Trophoblast cell (in vitro differentiated cells and primary cell): ENCODE data around the gene LAMTOR4.
A peak's percentile ranks its signal among the peaks of the same experiment; 100 is the strongest.
"Not testable (repeated sequence)": the region's sequence is repeated elsewhere in the genome, so short reads cannot be mapped to it uniquely, and the experiment has no call there.

ENCODE experiments used
- DNase-seq, 2 donors: peaks; one replicate each; pipeline ENCODE4 v3.0.0-alpha.2; 2016
- H2AFZ ChIP-seq: 2 replicates; pipeline ENCODE4 v1.6.1; 2013; ENCODE audit warnings: low read length, moderate library complexity, mild to moderate bottlenecking; ENCODE audit not compliant: insufficient read depth, poor library complexity
- H2AK5ac ChIP-seq: 2 replicates; pipeline ENCODE4 v1.6.1; 2013; ENCODE audit warnings: mild to moderate bottlenecking, low read length
- H2BK120ac ChIP-seq: 2 replicates; pipeline ENCODE4 v1.6.1; 2013; ENCODE audit warnings: low read length, mild to moderate bottlenecking, moderate library complexity; ENCODE audit not compliant: insufficient read depth, poor library complexity
- H2BK12ac ChIP-seq: 2 replicates; pipeline ENCODE4 v1.6.1; 2013; ENCODE audit warnings: mild to moderate bottlenecking, low read length, moderate library complexity
- H2BK5ac ChIP-seq: 2 replicates; pipeline ENCODE4 v1.6.1; 2013; ENCODE audit warnings: low read length, low read depth, moderate library complexity, mild to moderate bottlenecking; ENCODE audit not compliant: poor library complexity
- H3K14ac ChIP-seq: 2 replicates; pipeline ENCODE4 v1.6.1; 2013; ENCODE audit warnings: mild to moderate bottlenecking, low read length
- H3K18ac ChIP-seq: 2 replicates; pipeline ENCODE4 v1.6.1; 2013; ENCODE audit warnings: mild to moderate bottlenecking, low read length
- H3K23ac ChIP-seq: 2 replicates; pipeline ENCODE4 v1.6.1; 2013; ENCODE audit warnings: low read length
- H3K27ac ChIP-seq: 2 replicates; pipeline ENCODE4 v1.5.1; 2013; ENCODE audit warnings: low read depth, mild to moderate bottlenecking, inconsistent platforms, low read length, moderate library complexity
- H3K27me3 ChIP-seq: 2 replicates; pipeline ENCODE4 v1.6.1; 2013; ENCODE audit warnings: inconsistent platforms, mild to moderate bottlenecking, low read length, moderate library complexity; ENCODE audit not compliant: insufficient read depth
- H3K36me3 ChIP-seq, 2 experiments: 1 replicate in 1 of 2; 2 replicates in 1 of 2; pipeline ENCODE4 v1.6.1; 2013; ENCODE audit warnings: low read length in 2 of 2, mild to moderate bottlenecking in 2 of 2, moderate library complexity in 1 of 2; ENCODE audit not compliant: insufficient read depth in 2 of 2, control insufficient read depth in 1 of 2
- H3K4ac ChIP-seq: 2 replicates; pipeline ENCODE4 v1.6.1; 2013; ENCODE audit warnings: low read depth, mild to moderate bottlenecking, low read length, moderate library complexity
- H3K4me1 ChIP-seq, 2 experiments: 1 replicate in 1 of 2; 2 replicates in 1 of 2; pipeline ENCODE4 v1.6.1; 2013; ENCODE audit warnings: low read length in 2 of 2, mild to moderate bottlenecking in 2 of 2, moderate library complexity in 1 of 2; ENCODE audit not compliant: insufficient read depth in 2 of 2, control insufficient read depth in 1 of 2
- H3K4me2 ChIP-seq: 2 replicates; pipeline ENCODE4 v1.6.1; 2013; ENCODE audit warnings: inconsistent platforms, mild to moderate bottlenecking, low read length, moderate library complexity
- H3K4me3 ChIP-seq: 2 replicates; pipeline ENCODE4 v1.5.1; 2013; ENCODE audit warnings: mild to moderate bottlenecking, low read depth, low read length, inconsistent platforms
- H3K79me1 ChIP-seq: one replicate; pipeline ENCODE4 v1.6.1; 2013; ENCODE audit warnings: low read length
- H3K79me2 ChIP-seq: 2 replicates; pipeline ENCODE4 v1.6.1; 2013; ENCODE audit warnings: low read length, mild to moderate bottlenecking; ENCODE audit not compliant: control insufficient read depth, insufficient read depth, poor library complexity
- H3K9ac ChIP-seq: 2 replicates; pipeline ENCODE4 v1.6.1; 2013; ENCODE audit warnings: mild to moderate bottlenecking, low read length
- H3K9me3 ChIP-seq: 2 replicates; pipeline ENCODE4 v1.6.1; 2013; ENCODE audit warnings: low read depth, mild to moderate bottlenecking, control low read depth, inconsistent platforms, low read length; ENCODE audit not compliant: insufficient read depth
- H4K12ac ChIP-seq: 2 replicates; pipeline ENCODE4 v1.6.1; 2013; ENCODE audit warnings: low read depth, mild to moderate bottlenecking, low read length, moderate library complexity
- H4K8ac ChIP-seq: 2 replicates; pipeline ENCODE4 v1.6.1; 2013; ENCODE audit warnings: low read depth, mild to moderate bottlenecking, low read length, moderate library complexity
- H4K91ac ChIP-seq: one replicate; pipeline ENCODE4 v1.6.1; 2013; ENCODE audit warnings: low read depth, mild to moderate bottlenecking, low read length, moderate library complexity
- WGBS: extraction: QIAGEN DNeasy Blood & Tissue Kit; methylation state at CpG from one replicate; pipeline ENCODE4 v1.1.7; 2013; ENCODE audit warnings: missing lambda C conversion rate; ENCODE audit not compliant: insufficient read length, insufficient coverage; ENCODE audit errors: extremely low coverage; 5-methylcytosine and 5-hydroxymethylcytosine counted together

Gene LAMTOR4

GRCh38 chr7:100130220-100130607 lies 18.5 kb upstream of the LAMTOR4 start:
- not testable (repeated sequence) for H4K91ac ChIP-seq, H3K4ac ChIP-seq, H4K12ac ChIP-seq, H2AFZ ChIP-seq, H3K27ac ChIP-seq, H3K14ac ChIP-seq, H2BK5ac ChIP-seq, H2BK120ac ChIP-seq, H3K36me3 ChIP-seq, H3K27me3 ChIP-seq, H4K8ac ChIP-seq, H3K4me1 ChIP-seq, H3K18ac ChIP-seq, H3K9me3 ChIP-seq, H3K9ac ChIP-seq, H2AK5ac ChIP-seq, H2BK12ac ChIP-seq, H3K4me2 ChIP-seq, H3K23ac ChIP-seq, H3K4me3 ChIP-seq
- peak in 1 of 2 donors; percentile 47 for DNase-seq
- WGBS, result no CpG with 5 or more reads among the region's 1 CpG
- Histone ChIP-seq H3K79me2 (peaks cover 13% of the 10 kb centered on the region), H3K79me1 (peaks cover 15% of the 10 kb centered on the region)

DNA sequence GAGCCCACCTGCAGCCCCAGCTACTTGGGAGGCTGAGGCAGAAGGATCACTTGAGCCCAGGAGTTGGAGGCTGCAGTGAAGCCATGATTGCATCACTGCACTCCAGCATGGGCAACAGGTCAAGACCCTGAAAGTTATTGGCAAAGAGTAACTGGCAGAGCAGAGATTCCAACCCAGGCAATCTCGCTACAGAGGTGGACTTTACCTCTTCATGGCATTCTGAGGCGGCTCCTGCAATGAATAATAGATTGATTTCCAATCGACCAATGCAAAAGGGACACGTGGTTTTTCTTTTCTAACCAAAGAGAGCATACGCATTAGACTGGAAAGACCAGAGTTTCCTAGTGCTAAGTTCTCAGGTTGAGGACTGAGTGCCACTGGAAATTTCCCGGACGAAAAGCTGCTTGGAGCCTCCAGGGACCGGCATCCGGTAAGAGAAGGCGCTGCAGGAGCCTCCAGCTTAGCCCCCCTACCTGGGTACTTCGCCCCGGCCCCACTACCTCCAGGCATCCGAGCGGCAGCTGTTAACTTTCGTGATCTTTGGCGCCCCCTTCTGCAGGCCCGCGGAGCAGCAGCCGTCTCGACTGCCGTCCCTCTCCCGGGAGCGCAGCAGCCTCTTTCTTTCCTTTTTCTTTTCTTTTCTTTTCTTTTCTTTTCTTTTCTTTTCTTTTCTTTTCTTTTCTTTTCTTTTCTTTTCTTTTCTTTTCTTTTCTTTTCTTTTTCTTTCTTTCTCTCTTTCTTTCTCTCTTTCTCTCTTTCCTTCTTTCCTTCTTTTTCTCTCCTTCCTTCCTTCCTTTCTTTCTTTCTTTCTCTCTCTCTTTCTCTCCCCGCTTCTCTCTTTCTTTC lies 17.9 kb upstream of the LAMTOR4 start:
- Histone ChIP-seq H3K79me2 (peaks cover 13% of the 10 kb centered on the region), H2AK5ac (no peak overlapping the region), H3K4me3 (no peak overlapping the region), H3K18ac (no peak overlapping the region), H2BK120ac (no peak overlapping the region), H3K27ac (no peak overlapping the region), H4K8ac (no peak overlapping the region), H3K27me3 (no peaks in the 10 kb centered on the region), H2BK5ac (no peak overlapping the region), H4K91ac (no peak overlapping the region), H3K9ac (no peak overlapping the region), H3K79me1 (peaks cover 15% of the 10 kb centered on the region), H3K23ac (no peak overlapping the region), H2BK12ac (no peak overlapping the region), H2AFZ (no peak overlapping the region), H3K36me3 (no peaks in the 10 kb centered on the region), H4K12ac (no peak overlapping the region), H3K4me2 (peak overlapping the region; percentile 60), H3K4ac (no peak overlapping the region), H3K9me3 (no peaks in the 10 kb centered on the region), H3K4me1 (peaks cover 3 to 8% of the 10 kb centered on the region in 2 experiments), H3K14ac (no peak overlapping the region)
- no CpG with 5 or more reads among the region's 24 CpGs for WGBS
- DNase-seq, result peak; percentile 61 to 83

DNA sequence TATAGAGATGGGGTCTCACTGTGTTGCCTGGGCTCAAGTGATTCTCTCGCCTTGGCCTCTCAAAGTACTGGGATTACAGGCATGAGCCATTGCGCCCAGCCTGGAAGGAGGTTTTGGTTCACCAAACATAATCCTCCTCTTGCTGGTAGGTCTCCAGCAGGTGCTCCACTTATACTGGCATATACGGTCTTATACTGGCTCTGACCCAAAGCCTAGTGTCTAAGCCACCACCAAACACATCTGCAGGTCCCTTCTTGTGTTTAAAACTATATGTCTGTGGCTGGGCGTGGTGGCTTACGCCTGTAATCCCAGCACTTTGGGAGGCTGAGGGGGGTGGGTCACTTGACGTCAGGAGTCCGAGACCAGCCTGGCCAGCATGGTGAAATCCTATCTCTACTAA lies 16.6 kb upstream of the LAMTOR4 start:
- peaks cover 9% of the 10 kb centered on the region for H3K79me1 ChIP-seq
- H3K9me3 ChIP-seq, result no peaks in the 10 kb centered on the region
- no peak overlapping the region for H3K4me3 ChIP-seq
- H3K18ac ChIP-seq, result no peak overlapping the region
- H2BK5ac ChIP-seq, result no peak overlapping the region
- no peak overlapping the region for H4K8ac ChIP-seq
- no peak overlapping the region for H4K12ac ChIP-seq
- H3K23ac ChIP-seq, result no peak overlapping the region
- no peak overlapping the region for H2BK120ac ChIP-seq
- no peak overlapping the region for H2AFZ ChIP-seq
- peaks cover 7% of the 10 kb centered on the region for H3K79me2 ChIP-seq
- no CpG with 5 or more reads among the region's 7 CpGs for WGBS
- no peak overlapping the region for H3K14ac ChIP-seq
- no peaks in the 10 kb centered on the region for H3K27me3 ChIP-seq
- no peak overlapping the region for H3K27ac ChIP-seq
- no peak for DNase-seq
- H4K91ac ChIP-seq, result no peak overlapping the region
- no peak overlapping the region for H3K4me2 ChIP-seq
- H3K4ac ChIP-seq, result no peak overlapping the region
- H3K4me1 ChIP-seq, result peaks cover 3 to 6% of the 10 kb centered on the region in 2 experiments
- H3K9ac ChIP-seq, result no peak overlapping the region
- no peak overlapping the region for H2AK5ac ChIP-seq
- H3K36me3 ChIP-seq, result no peaks in the 10 kb centered on the region
- H2BK12ac ChIP-seq, result no peak overlapping the region

DNA sequence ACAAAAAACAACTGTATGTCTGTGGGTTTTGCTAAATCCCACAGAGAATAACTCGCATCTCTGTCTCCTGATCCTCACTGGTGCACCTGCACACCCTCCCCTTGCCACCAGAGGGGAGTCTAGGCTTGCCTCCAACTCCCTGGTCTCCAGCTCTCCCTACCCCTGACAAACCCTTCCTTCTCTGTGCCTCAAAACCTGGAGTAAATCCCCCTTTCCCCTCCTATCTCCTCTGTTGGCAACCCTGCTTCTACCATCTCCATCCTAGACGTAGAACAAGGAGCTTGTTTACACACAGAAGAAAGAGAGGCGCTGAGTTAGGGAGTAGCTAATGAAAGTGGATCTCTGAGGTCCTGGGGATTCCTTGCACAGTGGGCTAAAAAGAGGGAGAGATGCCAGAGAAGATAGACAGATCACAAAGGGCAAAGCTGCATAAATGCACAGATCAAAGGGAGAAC lies 16.0 kb upstream of the LAMTOR4 start:
- H3K79me2 ChIP-seq, result peaks cover under 1% of the 10 kb centered on the region
- H4K8ac ChIP-seq, result no peak overlapping the region
- no peak overlapping the region for H3K27ac ChIP-seq
- no peak overlapping the region for H3K23ac ChIP-seq
- H3K79me1 ChIP-seq, result peaks cover 3% of the 10 kb centered on the region
- no peak overlapping the region for H2BK120ac ChIP-seq
- H3K4me3 ChIP-seq, result no peak overlapping the region
- H2AK5ac ChIP-seq, result no peak overlapping the region
- no peak overlapping the region for H2BK12ac ChIP-seq
- no peak overlapping the region for H3K4ac ChIP-seq
- peaks cover 3 to 5% of the 10 kb centered on the region in 2 experiments for H3K4me1 ChIP-seq
- H2AFZ ChIP-seq, result no peak overlapping the region
- no peak overlapping the region for H2BK5ac ChIP-seq
- H3K27me3 ChIP-seq, result no peaks in the 10 kb centered on the region
- DNase-seq, result peak in 1 of 2 donors; percentile 80
- no peak overlapping the region for H4K12ac ChIP-seq
- no peak overlapping the region for H4K91ac ChIP-seq
- no peak overlapping the region for H3K9ac ChIP-seq
- H3K4me2 ChIP-seq, result no peak overlapping the region
- no peak overlapping the region for H3K18ac ChIP-seq
- no CpG with 5 or more reads among the region's 3 CpGs for WGBS
- H3K36me3 ChIP-seq, result no peaks in the 10 kb centered on the region
- H3K14ac ChIP-seq, result no peak overlapping the region
- no peaks in the 10 kb centered on the region for H3K9me3 ChIP-seq
